Stimulated activated CD8-positive, alpha-beta memory T cell treated with anti-CD3 and anti-CD28 coated beads, Interleukin-12 subunit alpha, Interleukin-12 subunit beta, amount 100 ng/mL, for 24 hours (primary cell): ENCODE results near the gene DBR1.

Experiments
- DNase-seq: peaks from one replicate; pipeline ENCODE4 v3.0.0-alpha.2; 2020; ENCODE audit errors: extremely low read depth

Gene DBR1, protein sequence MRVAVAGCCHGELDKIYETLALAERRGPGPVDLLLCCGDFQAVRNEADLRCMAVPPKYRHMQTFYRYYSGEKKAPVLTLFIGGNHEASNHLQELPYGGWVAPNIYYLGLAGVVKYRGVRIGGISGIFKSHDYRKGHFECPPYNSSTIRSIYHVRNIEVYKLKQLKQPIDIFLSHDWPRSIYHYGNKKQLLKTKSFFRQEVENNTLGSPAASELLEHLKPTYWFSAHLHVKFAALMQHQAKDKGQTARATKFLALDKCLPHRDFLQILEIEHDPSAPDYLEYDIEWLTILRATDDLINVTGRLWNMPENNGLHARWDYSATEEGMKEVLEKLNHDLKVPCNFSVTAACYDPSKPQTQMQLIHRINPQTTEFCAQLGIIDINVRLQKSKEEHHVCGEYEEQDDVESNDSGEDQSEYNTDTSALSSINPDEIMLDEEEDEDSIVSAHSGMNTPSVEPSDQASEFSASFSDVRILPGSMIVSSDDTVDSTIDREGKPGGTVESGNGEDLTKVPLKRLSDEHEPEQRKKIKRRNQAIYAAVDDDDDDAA

DNA sequence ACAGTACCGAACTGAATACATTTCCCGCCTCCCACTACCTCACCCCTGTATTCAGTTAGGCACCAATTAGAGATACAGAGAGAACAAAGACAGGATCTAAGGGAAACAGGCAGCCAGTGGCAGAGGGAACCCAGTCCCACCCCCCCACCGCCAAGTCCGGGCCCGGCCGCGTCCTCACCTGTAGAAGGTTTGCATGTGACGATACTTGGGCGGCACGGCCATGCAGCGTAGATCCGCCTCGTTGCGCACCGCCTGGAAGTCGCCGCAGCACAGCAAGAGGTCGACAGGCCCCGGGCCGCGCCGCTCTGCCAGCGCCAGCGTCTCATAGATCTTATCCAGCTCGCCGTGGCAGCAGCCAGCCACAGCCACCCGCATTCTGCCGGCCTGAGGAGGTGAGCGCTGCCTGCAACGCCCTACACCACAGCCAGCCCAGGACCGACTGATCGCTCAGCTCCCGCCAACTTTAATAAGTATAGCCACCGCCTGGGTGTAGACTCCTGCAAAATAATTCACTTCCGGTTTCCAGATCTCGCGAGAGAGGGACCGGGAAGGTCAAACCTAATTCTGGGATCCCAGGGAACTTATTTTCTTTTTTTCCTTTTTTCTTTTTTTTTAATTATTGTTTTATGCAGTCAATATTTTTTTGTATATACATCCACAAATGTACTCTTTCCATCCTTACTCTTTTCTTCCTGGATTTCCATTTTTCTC is at the start of gene DBR1:
Gene DBR1, minus strand, starts transcription at position 501 of the 711 bp plus-strand sequence. Its CDS starts 126 bp downstream, at position 375.
- peak; percentile 16 for DNase-seq

DNA sequence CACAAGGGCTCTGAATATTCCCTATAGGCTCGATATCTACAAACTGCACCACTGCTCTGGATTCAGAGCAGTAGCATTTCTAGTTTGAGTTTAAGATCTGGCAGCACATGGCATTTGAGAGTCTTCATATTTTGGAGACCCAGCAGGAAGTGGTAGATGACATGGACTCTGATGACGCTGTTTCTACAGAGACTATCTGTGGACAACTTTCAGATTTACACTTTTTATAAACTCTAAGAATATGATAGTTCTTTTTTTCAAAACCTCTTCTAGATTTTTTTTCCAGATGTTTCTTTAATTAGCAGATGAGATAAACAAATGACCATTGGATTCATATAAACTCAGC is 48.2 kb upstream of the DBR1 start:
- no peak for DNase-seq

DNA sequence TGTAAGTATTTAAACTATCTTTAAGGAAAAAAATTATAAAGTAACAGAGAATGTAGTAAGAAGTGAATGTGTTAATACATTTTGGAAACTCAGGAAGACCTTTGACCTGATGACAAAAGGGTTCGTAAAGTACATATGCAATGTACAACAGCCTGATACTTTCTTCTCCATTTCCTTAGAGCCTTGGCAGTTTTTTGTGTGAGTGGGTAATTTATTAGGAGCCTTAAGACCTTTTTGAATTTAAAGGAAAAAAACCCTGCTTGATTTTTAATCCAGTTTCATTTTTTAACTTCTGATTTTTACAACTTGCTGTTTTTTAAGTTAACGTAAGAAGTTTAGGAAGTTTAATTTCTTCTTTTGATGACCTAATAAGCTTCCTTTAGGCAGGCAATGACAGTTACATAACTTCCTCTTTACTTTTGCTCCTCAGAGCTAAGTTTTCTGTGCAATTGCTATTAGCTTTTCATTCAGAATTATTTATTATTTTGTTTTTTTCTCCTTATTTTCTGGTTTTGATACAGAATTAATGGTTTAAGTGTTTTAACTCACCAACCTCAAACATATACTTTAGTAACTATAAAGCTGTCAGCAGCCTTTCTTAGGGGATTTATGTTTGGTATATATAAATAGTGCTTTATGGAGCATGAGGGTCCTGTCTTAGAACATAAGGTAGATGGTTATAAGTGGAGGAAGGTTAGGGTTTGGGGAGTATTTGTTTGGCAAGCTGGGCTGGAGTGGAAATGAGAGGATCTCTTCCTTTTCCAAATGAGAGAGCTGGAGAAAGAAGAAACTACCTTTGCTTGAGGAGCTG is 47.6 kb upstream of the DBR1 start:
- DNase-seq = no peak

DNA sequence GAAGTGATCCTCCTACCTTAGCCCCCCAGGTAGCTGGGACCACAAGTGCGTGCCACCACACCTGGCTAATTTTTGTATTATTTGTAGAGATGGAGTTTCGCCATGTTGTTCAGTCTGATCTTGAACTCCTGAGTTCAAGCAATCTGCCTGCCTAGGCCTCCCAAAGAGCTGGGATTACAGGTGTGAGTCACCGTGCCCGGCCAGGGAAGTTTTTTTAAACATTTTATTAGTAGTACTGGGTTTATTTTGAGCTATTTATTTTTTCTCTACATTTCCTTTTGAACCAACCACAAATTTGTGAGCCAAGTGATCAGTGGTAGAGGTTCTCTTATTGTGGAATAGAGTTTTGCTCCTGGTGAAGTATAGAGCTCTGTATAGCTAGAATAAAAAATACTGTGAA is 46.1 kb upstream of the DBR1 start:
- no peak for DNase-seq

DNA sequence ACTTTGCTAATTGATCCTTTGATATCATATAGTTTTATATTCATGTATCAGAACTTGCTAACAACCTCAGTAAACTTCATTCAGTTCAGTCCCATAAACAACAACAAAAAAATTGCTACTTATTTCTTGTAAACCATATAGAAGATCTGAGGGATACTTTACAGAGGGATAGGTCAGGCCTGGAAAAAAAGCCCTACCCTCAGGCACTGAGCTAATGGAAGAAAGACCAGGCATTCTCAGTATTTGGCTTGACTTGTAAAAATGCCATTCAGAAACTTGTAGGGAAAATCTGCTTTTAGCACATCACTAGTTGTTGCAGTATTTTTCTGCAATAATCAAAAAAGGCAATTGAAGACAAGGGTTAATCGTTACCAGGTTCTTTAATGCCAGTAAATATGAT is 45.5 kb upstream of the DBR1 start:
- DNase-seq = no peak

DNA sequence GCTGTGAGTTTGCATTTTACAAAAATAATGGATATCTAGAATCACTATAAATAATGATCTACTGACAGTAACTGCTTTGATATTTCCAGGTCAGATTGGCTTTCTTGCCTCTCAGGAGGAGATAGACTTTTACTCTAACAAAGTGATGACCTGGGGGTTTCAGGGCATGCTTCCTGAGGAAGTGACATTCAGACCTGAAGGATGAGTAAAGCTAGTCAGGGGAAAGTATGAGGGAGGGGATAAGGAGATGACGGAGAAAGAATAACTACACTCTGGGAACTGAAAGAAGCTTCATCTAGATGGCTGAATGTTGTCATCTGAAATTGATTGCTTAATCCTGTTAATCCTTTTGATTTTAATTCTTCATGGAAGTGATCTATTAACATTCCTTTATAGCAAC is 44.5 kb upstream of the DBR1 start:
- no peak for DNase-seq

DNA sequence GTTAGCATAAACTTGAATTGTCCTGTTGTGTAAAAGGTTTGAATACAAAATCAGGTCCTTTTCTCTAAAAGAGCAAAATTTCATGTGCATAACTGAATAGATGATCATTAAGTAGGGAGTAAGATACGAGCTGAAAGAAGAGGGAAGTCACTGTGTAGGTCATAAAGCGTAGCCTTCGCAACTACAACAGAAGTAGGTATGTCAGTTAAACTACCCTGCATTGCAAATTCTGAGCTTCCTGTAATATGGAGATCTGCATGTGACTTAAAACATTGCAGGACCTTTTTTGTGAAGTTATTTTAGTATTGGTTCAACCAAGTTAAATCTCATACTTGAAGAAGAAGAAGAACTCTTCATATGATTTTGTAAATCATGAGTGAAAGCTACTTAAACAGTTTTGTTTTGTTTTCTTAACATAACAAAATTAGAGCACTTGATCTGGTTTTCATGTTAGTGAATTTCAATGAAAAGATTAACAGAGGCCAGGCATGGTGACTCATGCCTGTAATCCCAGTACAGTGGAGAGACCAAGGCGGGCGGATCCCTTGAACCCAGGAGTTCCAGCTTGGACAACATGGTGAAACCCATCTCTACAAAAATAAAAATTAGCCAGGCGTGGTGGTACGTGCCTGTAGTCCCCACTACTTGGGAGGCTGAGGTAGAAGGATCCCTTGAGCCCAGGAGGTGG is 38.8 kb upstream of the DBR1 start:
- no peak for DNase-seq

DNA sequence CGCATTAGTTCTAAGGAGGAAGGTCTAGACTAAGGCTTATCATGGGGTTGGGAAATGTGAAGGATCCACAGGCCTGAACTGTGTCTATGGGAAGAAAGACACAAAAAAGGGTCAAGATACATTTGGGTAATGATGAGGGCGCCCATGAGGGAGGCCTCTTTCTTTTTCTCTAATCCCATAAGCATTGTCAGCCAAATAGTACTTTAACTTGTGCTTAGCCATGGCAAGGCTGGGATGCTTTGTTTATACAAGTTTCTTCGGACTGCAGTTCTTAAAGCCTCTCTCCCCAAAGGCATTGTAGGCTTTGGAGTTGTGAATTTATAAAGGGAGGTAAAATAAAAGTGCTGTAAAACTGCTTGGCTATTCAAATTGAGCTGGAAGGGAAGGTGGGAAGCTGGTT is 35.8 kb upstream of the DBR1 start:
- DNase-seq = no peak

DNA sequence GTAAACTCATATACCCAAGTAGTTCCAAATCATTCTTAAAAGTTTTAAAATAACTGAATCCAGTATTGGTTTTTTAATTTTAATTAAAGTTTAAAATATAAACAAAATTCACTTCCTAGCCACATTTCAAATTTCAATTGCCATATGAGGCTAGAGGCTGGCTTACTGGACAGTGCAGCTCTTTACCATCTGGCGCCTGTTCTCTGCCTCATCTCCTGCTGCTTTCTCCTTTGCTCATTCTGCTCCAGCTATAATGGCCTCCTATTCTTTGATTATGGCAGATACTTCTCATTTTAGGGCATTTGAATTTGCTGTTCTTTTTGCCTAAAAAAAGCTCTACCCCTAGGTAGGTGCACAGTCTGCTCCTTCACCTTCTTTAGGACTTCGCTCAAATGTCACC is 31.5 kb upstream of the DBR1 start:
- DNase-seq = no peak

DNA sequence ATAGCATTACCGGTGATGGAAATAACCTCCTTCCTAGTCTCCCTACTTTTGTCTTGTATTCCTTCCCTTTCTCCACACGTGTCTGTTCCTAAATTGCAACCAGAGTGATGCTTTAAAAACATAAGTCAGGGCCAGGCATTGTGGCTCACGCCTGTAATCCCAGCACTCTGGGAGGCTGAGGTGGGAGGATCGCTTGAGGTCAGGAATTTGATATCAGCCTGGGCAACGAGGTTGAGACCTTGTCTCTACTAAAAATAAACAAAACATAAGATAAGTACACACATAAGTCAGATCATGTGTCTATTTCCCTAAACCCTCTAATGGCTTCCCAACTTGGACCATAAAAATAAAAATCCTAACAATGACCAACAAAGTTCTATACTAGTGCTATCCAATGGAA is 30.8 kb upstream of the DBR1 start:
- DNase-seq = no peak

DNA sequence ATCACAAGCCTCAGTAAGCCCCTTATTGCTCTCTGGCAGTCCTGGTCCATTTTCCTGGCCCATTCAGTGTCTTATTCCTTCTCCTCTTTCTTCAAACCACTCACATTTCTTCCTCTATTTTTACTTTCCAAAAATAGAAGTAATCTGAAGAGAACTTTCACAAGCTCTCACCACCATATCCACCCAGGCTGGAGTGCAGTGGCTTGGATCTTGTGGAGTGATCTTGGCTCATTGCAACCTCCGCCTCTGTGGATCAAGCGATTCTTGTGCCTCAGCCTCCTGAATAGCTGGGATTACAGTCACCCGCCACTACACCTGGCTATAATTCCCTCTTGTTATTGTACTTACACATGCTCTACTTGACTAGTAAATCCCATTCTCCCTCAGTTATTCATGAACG is 29.2 kb upstream of the DBR1 start:
- no peak for DNase-seq

DNA sequence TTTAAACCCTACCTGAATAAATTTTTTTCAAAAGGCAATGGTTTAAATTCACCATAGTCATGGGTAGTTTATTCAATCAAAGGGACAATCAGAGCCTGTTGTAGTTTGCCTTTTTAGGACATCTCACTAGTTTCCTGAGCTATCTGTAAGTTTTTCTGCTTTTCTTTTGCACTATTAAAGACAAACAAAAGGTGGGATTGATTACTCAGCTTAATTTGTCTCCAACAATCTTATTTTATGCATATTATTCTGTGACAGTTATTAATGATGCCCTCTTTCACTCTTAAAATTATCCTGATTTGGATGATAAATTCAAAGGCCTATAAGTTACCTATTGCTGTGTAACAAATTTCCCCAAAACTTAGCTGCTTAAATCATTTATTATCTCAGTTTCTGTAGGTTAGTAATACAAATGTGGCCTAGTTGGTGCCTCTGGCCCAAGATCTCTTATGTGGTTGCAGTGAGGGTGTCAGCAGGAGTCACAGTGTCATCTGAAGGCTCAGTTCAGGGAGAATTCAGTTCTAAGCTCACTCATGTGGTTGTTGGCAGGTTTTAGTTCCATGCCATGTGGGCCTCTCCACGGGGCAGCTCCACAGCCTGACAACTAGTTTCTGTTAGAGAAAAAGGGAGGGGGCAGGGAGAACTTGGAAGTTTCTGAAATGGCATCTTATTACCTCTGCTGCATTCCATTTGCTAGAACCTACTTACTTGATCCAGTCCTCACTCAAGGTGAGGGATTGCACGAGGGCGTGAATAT is 28.4 kb upstream of the DBR1 start:
- DNase-seq = no peak

DNA sequence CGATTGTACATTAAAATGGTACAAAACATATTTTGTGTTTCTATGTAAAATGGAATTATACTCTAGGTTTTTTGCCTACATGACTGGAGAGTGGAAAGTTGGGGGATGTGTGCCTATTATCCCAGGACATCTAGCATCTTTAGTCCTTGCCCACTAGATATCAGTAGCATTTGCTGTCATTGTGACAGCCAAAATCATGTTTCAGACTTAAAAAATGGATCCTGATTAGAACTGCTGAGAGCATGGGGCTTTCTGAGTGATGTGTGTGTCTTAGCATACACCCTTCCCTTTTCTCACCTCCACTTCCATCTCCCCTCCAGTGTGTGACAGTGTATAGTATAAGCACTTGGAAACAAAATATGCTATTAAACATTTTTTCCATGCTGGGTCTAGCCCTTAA is 25.7 kb upstream of the DBR1 start:
- DNase-seq = no peak

DNA sequence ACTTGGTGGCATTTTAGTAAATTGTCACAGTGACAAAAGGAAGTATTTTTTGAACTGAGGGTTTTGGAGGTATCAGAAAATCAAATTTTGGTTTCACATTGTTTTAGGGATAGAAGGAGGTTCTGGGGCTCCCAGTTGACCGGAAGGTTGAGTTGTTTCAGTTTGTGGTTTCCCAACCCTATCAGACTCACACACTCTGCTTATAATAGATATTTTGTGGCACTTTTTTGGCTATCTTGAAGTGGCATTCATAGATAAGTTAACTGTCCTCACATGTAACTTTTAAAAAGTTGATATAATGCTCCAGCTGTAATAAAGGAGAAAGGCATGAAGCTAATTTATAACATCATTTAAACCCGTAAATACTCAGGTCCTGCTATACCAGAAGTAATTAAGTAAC is 25.1 kb upstream of the DBR1 start:
- no peak for DNase-seq

DNA sequence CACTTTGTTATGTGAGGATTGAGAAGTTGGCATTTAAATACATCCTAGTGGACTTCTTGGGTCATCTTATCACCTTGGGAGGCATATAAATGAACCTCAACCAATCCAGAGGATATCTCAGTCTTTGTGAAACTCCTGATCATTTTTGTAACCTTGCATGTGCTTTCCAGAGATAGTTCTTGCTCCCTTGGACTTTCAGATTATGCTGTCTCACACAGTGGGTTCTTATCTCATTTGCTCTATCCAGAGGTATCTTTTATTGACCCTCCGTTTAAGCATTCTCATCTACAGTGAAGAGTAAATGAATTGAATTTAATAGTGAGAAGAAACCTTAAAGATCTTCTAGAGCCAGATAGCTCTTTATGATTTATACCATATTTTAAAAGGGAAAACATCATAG is 22.8 kb upstream of the DBR1 start:
- DNase-seq = no peak

DNA sequence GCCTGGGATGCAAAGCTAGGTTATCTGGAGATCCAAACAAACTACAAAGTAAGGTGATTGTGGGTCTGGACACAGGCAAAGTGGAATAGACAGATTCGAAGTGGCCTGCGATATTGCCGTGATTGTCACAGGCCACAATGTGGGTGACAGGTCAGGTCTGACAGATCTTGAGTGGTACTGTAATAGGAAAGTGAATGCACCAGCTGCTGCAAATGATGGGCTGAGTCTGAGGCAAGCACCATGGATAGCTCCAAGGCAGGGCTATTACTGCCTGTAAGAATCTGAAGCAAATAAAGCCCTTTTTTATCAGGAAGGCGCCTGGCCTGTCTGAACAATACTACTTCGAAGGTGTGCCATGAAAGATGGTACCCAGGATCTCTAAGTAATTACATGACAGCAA is 22.3 kb upstream of the DBR1 start:
- DNase-seq = no peak

DNA sequence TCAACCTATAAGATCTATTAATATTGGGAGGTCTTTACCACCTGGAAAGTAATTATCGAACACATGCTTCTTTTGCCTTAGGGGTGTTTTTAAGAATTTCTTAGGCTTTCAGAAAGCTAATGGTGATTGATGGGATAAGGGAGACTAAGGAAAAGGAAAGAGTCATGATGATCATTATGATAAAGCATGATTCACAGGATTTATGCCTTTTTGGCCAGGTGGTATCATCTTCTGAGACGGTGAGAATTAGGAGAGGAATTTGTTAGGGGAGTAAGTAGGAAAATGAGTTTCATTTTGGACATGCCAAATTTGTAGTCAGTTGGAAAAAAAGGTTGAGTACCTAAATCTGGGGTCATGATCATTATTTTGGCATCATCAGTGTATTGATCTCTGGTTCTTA is 21.3 kb upstream of the DBR1 start:
- DNase-seq = no peak

DNA sequence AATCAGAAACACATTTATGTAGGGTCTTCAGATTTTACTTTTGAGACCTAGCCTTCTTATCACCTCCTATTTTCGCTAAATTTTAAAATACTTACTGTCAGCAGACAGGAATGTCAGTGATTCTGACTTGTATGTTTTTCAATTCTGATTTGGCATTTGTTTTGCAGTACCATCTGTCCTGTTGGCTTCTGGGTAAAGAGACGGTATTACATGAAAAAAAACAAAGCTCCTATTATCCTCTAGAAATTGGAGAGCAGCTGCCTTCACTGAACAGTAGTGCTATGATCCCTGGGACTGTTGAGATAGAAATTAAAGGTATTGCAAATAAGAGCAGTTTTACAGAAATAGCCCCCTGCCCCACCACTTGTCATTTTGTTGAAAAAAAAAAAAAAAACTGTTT is 20.8 kb upstream of the DBR1 start:
- no peak for DNase-seq

DNA sequence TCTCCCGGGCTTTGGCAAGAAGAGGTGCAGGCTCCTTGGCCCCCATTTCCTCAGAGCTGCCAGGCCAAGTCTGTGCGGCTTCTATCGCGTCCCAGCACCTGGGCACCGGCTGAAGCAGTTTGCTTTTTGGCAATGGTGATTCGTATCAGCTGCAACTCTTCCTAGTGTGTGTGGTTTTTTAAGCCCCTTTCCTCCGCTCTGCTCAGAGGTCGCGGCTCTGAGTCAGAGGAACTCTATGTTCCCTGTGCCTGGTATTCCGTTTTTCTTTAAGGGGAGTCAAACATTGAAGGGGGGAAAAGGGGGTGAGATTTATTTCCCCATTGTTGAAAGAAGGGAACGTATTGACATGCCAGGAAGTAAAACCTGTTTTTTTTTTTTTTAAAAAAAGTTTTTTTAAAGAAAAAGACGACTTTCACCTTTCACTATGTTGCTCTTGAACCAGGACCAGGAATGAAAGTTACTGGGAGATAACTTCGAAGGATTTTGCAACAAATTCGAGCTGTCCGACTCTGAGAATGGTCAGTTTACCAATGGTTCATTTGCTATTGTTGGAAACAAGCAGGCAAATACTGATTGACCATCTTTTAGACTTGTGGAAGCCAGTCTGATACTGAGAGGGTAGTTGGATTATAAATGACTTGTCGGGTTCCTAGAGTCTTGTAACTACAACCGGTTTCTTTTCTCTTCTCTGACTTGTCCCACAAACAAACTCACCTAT is 13.5 kb upstream of the DBR1 start:
- DNase-seq = no peak

DNA sequence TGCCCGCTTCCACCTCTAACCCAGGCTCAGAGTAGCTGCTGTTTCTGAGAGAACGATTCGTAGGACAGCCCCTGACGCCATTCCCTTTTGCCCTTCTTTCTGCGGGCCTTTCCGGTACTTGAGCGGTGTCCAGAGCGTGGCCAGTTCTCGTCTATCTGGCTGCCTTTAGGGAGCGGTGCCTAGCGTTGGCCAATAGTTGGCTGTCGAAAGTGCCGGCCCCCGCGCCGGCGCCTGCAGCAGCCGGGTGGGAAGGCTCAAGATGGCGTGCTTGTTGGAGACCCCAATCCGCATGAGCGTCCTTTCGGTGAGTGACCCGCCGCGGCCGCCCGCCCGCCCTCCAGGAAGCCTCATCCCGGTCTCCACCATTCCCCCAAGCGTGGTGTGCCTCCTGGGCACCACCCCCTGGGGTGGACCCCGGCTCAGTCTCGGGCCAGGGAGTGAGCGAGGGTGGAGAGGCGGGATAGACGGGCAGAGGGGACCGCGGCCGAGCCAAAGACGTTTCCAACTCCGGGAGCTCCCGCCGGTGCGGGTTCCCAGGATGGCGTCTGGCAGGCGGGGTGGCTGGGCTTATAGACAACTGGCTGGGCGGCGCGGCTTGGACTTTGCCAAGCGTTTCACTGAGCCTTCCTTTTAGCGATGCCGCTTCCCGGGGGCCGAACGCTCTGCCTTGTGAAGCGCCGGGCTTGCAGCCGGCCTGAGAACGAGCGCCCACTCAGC is 12.7 kb upstream of the DBR1 start, which contains the start of gene ARMC8:
Gene ARMC8, plus strand, starts transcription at position 6 of the 717 bp plus-strand sequence. Its CDS starts 254 bp downstream, at position 260.
- peak; percentile 19 for DNase-seq
